VCaP (cell line): ENCODE data around the gene SYCE3.

Experiments
- H3K27ac ChIP-seq: fragments of 450-650 bp; 2 replicates; pipeline ENCODE4 v1.5.1; 2017
- TF ChIP-seq, protein P1 (sequence below): fragments of 450-650 bp; conservative IDR thresholded peaks from 2 replicates; pipeline ENCODE4 v1.5.1; 2017; ENCODE audit warnings: mild to moderate bottlenecking, moderate library complexity

Gene SYCE3

GRCh38 chr22:50532824-50533796 lies 29.6 kb downstream of the SYCE3 start:
- TF ChIP-seq, protein P1, sequence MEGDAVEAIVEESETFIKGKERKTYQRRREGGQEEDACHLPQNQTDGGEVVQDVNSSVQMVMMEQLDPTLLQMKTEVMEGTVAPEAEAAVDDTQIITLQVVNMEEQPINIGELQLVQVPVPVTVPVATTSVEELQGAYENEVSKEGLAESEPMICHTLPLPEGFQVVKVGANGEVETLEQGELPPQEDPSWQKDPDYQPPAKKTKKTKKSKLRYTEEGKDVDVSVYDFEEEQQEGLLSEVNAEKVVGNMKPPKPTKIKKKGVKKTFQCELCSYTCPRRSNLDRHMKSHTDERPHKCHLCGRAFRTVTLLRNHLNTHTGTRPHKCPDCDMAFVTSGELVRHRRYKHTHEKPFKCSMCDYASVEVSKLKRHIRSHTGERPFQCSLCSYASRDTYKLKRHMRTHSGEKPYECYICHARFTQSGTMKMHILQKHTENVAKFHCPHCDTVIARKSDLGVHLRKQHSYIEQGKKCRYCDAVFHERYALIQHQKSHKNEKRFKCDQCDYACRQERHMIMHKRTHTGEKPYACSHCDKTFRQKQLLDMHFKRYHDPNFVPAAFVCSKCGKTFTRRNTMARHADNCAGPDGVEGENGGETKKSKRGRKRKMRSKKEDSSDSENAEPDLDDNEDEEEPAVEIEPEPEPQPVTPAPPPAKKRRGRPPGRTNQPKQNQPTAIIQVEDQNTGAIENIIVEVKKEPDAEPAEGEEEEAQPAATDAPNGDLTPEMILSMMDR, result no peak
- peak overlapping the region; percentile 71; the same call in 1 of the 2 replicates for H3K27ac ChIP-seq

DNA sequence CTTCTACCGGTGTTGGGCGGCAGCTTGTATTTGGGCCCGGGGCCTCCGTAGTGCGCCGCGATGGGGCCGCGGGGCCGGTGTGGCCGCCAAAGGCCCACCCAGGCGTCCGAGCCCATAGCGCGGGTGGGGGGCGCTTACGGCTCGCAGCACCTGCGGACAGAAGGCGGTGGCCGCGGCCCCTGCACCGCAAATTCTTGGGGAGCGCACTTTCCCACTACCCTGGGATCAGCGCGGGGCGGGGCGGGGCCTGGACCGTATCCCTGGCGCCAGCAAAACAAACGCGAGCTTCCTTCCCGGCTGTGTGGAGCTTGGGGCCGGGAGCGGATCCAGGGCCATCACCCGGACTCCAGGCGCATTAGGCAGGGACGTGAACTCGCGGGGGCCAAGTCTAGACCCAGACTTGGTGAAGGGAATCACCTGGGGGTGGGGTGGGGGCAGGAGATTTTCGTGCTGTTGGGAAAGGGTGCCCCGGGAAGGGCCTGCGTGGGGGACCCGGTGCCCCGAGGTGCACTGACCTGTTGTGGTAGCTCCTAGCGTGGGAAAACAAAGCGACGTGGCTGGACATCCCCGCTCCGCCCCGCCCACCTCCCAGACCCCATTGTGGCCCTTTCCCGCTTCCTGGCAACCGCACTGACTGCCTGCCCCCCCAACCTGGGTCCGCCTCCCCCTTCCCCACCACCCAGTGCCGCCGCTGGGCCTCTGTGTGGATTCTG lies 30.6 kb downstream of the SYCE3 start:
- H3K27ac ChIP-seq, result peak overlapping the region; percentile 71
- TF ChIP-seq, protein P1, result no peak

DNA sequence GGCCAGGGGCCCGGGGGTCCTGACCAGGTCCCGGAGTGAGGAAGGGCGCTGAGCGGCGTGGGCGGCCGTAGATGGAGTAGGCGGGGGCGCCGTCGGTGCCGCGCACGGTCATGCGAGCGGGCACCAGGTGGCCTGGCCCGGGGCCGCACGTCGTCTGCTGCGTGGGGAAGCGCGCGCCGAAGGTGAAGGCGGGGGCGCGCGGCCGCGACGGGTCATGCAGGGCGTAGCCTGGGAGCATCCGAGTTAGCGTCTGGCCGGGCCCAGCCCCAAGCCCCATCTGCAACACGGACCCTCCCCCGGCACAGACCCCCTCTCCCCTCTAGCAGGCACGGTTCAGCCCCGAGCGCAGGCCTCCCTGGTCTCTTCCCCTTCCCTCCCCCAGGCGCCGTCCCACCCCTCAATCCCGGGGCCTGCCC lies 31.2 kb downstream of the SYCE3 start:
- TF ChIP-seq, protein P1, result no peak
- H3K27ac ChIP-seq, result peak overlapping the region; percentile 71

GRCh38 chr22:50530877-50531545 lies 31.7 kb downstream of the SYCE3 start:
- peak overlapping the region; percentile 71 for H3K27ac ChIP-seq
- TF ChIP-seq, protein P1, result no peak

DNA sequence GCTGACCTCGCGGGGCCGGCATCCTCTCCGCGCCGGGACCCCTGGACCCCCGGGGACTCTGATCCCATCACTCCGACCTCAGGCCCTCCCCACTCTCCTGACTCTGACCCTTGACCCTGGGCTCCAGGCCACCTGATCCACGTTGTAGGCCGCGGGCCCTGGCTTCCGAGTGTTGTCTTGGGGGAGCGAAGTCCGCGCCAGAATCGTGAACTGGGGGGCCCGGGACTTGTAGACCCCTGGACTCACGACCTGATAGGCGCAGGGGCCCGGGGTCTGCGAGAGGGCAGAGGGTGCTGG lies 32.2 kb downstream of the SYCE3 start:
- TF ChIP-seq, protein P1, result no peak

GRCh38 chr22:50529897-50530579 lies 32.7 kb downstream of the SYCE3 start, which contains the start of gene TYMP:
Gene TYMP (minus strand): TSS chr22:50530012. CDS start chr22:50529709, 303 bp downstream.
- TF ChIP-seq, protein P1, result no peak
- H3K27ac ChIP-seq, result peak within 1 kb of the TSS; percentile 71

More for the DNA sequence above, 32.2 kb downstream of the SYCE3 start:
- peak overlapping the region; percentile 71 for H3K27ac ChIP-seq
